ENCODE data around the gene CTSA. TPM values are rescaled to one million over a fixed set of nuclear protein-coding genes. Genes with fewer than 3 reads are reported as not detected.

Gene CTSA
- total and polyA plus RNA-seq, 2 experiments from 2014 or later = 39.9 to 63.9 TPM

DNA sequence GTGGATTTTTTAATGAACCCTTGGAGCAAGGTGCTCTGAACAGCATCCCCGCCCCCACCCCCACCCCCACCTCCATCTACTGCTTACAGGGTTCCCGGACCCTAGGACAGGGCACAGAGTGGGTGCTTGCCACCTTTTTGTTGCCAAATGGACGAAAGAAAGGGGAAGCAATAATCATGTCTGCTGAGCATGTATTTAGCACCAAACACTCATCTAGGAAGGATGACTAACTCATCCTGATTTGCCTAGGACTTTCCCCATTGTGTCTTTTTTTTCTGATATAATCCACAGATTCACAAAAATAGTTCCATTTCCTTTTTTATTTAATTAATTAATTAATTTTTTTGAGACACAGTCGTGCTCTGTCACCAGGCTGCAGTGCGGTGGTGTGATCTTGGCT is 22.0 kb downstream of the CTSA start (continued):
- TF ChIP-seq, protein P1, sequence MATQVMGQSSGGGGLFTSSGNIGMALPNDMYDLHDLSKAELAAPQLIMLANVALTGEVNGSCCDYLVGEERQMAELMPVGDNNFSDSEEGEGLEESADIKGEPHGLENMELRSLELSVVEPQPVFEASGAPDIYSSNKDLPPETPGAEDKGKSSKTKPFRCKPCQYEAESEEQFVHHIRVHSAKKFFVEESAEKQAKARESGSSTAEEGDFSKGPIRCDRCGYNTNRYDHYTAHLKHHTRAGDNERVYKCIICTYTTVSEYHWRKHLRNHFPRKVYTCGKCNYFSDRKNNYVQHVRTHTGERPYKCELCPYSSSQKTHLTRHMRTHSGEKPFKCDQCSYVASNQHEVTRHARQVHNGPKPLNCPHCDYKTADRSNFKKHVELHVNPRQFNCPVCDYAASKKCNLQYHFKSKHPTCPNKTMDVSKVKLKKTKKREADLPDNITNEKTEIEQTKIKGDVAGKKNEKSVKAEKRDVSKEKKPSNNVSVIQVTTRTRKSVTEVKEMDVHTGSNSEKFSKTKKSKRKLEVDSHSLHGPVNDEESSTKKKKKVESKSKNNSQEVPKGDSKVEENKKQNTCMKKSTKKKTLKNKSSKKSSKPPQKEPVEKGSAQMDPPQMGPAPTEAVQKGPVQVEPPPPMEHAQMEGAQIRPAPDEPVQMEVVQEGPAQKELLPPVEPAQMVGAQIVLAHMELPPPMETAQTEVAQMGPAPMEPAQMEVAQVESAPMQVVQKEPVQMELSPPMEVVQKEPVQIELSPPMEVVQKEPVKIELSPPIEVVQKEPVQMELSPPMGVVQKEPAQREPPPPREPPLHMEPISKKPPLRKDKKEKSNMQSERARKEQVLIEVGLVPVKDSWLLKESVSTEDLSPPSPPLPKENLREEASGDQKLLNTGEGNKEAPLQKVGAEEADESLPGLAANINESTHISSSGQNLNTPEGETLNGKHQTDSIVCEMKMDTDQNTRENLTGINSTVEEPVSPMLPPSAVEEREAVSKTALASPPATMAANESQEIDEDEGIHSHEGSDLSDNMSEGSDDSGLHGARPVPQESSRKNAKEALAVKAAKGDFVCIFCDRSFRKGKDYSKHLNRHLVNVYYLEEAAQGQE (IDR thresholded peaks at IDR 0.05; ENCODE audit: unreplicated experiment) = no peak
- TF ChIP-seq, protein P2, sequence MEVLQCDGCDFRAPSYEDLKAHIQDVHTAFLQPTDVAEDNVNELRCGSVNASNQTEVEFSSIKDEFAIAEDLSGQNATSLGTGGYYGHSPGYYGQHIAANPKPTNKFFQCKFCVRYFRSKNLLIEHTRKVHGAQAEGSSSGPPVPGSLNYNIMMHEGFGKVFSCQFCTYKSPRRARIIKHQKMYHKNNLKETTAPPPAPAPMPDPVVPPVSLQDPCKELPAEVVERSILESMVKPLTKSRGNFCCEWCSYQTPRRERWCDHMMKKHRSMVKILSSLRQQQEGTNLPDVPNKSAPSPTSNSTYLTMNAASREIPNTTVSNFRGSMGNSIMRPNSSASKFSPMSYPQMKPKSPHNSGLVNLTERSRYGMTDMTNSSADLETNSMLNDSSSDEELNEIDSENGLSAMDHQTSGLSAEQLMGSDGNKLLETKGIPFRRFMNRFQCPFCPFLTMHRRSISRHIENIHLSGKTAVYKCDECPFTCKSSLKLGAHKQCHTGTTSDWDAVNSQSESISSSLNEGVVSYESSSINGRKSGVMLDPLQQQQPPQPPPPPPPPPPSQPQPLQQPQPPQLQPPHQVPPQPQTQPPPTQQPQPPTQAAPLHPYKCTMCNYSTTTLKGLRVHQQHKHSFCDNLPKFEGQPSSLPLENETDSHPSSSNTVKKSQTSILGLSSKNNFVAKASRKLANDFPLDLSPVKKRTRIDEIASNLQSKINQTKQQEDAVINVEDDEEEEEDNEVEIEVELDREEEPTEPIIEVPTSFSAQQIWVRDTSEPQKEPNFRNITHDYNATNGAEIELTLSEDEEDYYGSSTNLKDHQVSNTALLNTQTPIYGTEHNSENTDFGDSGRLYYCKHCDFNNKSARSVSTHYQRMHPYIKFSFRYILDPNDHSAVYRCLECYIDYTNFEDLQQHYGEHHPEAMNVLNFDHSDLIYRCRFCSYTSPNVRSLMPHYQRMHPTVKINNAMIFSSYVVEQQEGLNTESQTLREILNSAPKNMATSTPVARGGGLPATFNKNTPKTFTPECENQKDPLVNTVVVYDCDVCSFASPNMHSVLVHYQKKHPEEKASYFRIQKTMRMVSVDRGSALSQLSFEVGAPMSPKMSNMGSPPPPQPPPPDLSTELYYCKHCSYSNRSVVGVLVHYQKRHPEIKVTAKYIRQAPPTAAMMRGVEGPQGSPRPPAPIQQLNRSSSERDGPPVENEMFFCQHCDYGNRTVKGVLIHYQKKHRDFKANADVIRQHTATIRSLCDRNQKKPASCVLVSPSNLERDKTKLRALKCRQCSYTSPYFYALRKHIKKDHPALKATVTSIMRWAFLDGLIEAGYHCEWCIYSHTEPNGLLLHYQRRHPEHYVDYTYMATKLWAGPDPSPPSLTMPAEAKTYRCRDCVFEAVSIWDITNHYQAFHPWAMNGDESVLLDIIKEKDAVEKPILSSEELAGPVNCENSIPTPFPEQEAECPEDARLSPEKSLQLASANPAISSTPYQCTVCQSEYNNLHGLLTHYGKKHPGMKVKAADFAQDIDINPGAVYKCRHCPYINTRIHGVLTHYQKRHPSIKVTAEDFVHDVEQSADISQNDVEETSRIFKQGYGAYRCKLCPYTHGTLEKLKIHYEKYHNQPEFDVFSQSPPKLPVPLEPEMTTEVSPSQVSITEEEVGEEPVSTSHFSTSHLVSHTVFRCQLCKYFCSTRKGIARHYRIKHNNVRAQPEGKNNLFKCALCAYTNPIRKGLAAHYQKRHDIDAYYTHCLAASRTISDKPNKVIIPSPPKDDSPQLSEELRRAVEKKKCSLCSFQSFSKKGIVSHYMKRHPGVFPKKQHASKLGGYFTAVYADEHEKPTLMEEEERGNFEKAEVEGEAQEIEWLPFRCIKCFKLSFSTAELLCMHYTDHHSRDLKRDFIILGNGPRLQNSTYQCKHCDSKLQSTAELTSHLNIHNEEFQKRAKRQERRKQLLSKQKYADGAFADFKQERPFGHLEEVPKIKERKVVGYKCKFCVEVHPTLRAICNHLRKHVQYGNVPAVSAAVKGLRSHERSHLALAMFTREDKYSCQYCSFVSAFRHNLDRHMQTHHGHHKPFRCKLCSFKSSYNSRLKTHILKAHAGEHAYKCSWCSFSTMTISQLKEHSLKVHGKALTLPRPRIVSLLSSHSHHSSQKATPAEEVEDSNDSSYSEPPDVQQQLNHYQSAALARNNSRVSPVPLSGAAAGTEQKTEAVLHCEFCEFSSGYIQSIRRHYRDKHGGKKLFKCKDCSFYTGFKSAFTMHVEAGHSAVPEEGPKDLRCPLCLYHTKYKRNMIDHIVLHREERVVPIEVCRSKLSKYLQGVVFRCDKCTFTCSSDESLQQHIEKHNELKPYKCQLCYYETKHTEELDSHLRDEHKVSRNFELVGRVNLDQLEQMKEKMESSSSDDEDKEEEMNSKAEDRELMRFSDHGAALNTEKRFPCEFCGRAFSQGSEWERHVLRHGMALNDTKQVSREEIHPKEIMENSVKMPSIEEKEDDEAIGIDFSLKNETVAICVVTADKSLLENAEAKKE (CRISPR knock-in tag; IDR thresholded peaks at IDR 0.05) = no peak
- TF ChIP-seq NANOG (IDR thresholded peaks at IDR 0.05; ENCODE audit: borderline replicate concordance) (no peak), EZH2 (IDR thresholded peaks at IDR 0.05; ENCODE audit: low read depth, unreplicated experiment) (no peak)

DNA sequence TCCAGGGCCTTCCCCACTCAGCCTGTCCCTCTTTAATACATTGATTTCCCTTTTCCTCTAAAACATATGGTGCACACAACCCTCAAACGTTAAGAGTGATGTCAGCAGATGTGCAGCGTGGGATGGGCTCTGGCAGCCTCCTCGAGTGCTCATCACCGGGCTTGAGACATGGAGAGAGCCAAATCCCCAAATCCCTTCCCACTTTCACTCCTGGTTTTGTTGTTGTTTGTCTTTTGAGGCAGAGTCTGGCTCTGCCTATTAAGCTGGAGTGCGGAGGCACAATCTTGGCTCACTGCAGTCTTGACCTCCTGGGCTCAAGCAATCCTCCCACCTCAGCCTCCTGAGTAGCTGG is 26.6 kb downstream of the CTSA start:
- H4K20me1 ChIP-seq (replicated peaks; ENCODE audit: insufficient read depth) = no peaks in the 10 kb centered on the region
- no peaks in the 10 kb centered on the region for H3K36me3 ChIP-seq (ENCODE audit: insufficient read depth)
- H3K4me1 ChIP-seq (ENCODE audit: insufficient read depth) = peaks cover under 1% of the 10 kb centered on the region; the same call in 1 of the 2 replicates
- Mint-ChIP-seq H3K9me3 (no peaks in the 10 kb centered on the region), H3K36me3 (ENCODE audit: low read depth) (no peaks in the 10 kb centered on the region), H3K4me1 (peaks cover 10% of the 10 kb centered on the region), H3K27ac (no peak overlapping the region), H3K27me3 (ENCODE audit: insufficient read depth, low read depth, poor library complexity) (peaks cover 7% of the 10 kb centered on the region), H3K4me3 (no peak overlapping the region; the same call in 2 of the 3 replicates)
- no peak for ATAC-seq
- no peak overlapping the region for H2AFZ ChIP-seq
- no peak for DNase-seq (ENCODE audit: low spot score)
- no peaks in the 10 kb centered on the region for H3K27me3 ChIP-seq (ENCODE audit: insufficient read depth)
- no peak overlapping the region for H3K27ac ChIP-seq (ENCODE audit: low read depth)
- H3K79me2 ChIP-seq (replicated peaks; ENCODE audit: insufficient read depth) = no peaks in the 10 kb centered on the region
- no peaks in the 10 kb centered on the region for H3K9me2 ChIP-seq (ENCODE audit: insufficient read depth)
- H3F3A ChIP-seq (replicated peaks; ENCODE audit: low read depth) = no peaks in the 10 kb centered on the region
- H3K4me2 ChIP-seq = no peak overlapping the region
- no peak overlapping the region for H3K4me3 ChIP-seq
- no peak for TF ChIP-seq ZNF114 (CRISPR knock-in tag; IDR thresholded peaks at IDR 0.05)
- TF ChIP-seq EZH2 (IDR thresholded peaks at IDR 0.05; ENCODE audit: low read depth, unreplicated experiment) = no peak
- no peak for TF ChIP-seq NANOG (IDR thresholded peaks at IDR 0.05; ENCODE audit: borderline replicate concordance)
- no peak for TF ChIP-seq JUNB (IDR thresholded peaks at IDR 0.05; ENCODE audit: unreplicated experiment)
- no peak for TF ChIP-seq EZH2phosphoT487 (IDR thresholded peaks at IDR 0.05; ENCODE audit: unreplicated experiment)
- TF ChIP-seq POLR2AphosphoS5 (IDR thresholded peaks at IDR 0.05; ENCODE audit: low read depth) = no peak
- TF ChIP-seq CREB1 (CRISPR knock-in tag; IDR thresholded peaks at IDR 0.05; ENCODE audit: low read depth) = no peak
- TF ChIP-seq, protein P3, sequence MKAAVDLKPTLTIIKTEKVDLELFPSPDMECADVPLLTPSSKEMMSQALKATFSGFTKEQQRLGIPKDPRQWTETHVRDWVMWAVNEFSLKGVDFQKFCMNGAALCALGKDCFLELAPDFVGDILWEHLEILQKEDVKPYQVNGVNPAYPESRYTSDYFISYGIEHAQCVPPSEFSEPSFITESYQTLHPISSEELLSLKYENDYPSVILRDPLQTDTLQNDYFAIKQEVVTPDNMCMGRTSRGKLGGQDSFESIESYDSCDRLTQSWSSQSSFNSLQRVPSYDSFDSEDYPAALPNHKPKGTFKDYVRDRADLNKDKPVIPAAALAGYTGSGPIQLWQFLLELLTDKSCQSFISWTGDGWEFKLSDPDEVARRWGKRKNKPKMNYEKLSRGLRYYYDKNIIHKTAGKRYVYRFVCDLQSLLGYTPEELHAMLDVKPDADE (IDR thresholded peaks at IDR 0.05) = no peak
- TF ChIP-seq ZNF331 (CRISPR knock-in tag; IDR thresholded peaks at IDR 0.05; ENCODE audit: low read depth) = no peak
- TF ChIP-seq, protein P4, sequence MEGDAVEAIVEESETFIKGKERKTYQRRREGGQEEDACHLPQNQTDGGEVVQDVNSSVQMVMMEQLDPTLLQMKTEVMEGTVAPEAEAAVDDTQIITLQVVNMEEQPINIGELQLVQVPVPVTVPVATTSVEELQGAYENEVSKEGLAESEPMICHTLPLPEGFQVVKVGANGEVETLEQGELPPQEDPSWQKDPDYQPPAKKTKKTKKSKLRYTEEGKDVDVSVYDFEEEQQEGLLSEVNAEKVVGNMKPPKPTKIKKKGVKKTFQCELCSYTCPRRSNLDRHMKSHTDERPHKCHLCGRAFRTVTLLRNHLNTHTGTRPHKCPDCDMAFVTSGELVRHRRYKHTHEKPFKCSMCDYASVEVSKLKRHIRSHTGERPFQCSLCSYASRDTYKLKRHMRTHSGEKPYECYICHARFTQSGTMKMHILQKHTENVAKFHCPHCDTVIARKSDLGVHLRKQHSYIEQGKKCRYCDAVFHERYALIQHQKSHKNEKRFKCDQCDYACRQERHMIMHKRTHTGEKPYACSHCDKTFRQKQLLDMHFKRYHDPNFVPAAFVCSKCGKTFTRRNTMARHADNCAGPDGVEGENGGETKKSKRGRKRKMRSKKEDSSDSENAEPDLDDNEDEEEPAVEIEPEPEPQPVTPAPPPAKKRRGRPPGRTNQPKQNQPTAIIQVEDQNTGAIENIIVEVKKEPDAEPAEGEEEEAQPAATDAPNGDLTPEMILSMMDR (conservative IDR thresholded peaks at IDR 0.05; ENCODE audit: low read depth in 2 of 2) = no peak
- no peak for TF ChIP-seq STAT1 (IDR thresholded peaks at IDR 0.05; ENCODE audit: unreplicated experiment)

Measured in GM23338 (cell line).